NCI-H146 treated with DMSO at 0.1 percent for 48 hours (cell line): Measurements from ENCODE around the gene HS6ST2.

ENCODE experiments used
- DNase-seq: peaks from one replicate; lab custom pipeline; 2025; ENCODE audit not compliant: unreplicated experiment; lab: John Stamatoyannopoulos, UW

Gene HS6ST2

DNA sequence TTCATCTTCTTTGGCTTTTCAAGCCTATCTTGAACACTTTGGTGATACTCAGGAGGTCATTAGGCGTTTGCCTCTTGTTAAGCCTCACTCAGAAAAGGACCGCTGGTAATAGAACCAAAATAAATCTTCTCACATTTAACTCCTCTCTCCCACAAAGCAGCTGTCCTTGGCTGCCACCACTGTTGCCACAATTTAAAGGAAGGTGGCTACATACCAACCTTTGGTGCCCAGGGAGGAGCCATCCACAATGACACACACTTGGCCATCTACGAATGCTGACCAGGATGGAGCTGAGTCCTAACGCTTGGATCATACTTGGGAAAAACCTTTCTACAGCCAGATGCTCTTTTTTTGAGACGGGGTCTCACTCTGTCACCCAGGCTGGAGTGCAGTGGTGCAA lies 210.2 kb downstream of the HS6ST2 start:
- no peak for DNase-seq

DNA sequence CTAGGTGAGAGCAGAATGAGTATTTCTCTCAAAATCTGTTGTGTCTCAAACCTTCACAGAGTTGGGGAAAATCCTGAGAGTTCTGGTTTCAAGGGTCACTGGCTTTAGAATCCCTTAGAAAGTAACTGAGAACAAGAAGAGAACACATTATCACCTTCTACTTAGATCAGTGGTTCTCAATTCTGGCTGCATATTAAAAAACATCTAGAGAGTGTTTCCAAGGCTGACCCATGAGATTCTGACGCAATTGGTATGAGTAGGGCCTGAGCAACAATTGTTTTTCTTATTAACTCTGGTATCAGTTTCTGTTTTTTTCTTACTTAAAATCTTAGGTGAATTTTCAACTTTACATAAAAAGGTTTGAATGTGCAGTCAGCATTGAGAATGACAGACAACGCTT lies 212.8 kb downstream of the HS6ST2 start:
- no peak for DNase-seq

DNA sequence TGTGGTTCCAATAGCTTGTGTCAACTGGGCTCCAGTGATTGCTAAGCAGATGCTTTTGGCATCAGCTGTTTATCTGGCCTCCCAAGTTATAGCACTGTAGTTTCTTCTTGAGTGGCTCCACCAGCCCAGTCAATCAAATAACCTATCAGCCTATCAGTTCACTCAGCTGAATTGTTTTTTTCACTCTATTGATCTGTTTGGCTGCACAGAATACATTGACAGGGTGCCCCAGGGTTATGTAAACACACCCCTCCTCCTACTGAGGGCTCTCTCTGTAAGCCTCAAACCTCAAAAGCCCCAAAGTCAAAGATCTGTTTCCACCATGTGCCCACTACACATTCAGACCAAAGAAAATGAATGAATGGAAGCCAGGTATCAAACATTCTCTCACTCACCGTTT lies 214.0 kb downstream of the HS6ST2 start:
- DNase-seq: no peak

DNA sequence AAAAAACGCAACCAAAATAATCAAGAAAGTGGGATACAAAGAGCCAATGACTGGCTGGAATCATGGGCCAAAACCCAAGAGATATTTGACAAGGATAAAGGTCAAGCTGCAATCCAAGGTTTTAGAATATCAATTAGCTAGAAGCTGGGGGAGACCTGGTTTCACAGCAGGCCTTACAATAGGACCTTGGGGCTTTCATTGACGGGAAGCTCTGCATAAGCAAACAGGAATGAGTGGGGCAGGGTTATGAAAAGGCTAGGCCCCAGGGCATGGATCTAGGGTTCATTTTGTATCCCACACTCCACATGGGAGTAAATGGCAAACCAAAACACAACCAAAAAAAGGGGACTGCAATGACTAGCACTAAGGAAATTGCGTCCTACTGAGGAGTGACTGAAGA lies 215.3 kb downstream of the HS6ST2 start:
- no peak for DNase-seq

DNA sequence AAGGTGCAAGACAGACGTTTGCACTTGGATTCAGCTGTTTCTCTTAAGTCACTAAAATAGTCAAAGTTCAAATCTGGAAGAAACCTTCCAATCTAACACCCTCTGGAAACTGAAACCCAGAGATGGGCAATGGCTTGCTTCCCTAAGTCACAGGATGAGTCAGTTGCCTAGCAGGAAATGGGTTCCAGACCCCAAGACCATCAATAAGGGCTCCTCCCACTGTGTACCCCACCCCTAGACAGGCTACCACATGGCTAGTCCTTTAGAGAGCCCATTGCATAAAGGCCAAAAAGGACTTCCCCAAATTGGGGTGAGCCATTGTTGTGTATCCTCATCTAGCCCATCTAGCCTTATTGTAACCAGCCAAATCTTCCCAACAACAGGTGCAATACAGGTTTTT lies 216.2 kb downstream of the HS6ST2 start:
- DNase-seq: no peak

DNA sequence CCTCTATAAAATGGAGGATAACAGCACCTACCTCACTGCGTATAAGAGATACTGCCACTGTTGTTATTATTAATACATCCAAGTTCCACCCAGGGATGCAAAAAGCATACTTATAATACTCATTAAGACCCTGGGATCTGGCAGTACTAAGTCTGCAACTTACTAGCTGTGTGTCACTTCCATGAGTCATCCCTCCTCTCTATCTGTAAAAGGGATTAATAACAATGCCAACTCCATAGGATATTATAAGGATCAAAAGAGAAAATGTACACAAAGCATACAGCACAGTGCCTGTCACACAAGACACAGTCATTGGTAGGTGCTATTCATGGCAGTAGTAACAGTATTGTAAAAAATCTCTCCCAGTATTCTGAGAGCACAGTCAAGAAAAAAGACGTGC lies 216.7 kb downstream of the HS6ST2 start:
- DNase-seq: no peak

DNA sequence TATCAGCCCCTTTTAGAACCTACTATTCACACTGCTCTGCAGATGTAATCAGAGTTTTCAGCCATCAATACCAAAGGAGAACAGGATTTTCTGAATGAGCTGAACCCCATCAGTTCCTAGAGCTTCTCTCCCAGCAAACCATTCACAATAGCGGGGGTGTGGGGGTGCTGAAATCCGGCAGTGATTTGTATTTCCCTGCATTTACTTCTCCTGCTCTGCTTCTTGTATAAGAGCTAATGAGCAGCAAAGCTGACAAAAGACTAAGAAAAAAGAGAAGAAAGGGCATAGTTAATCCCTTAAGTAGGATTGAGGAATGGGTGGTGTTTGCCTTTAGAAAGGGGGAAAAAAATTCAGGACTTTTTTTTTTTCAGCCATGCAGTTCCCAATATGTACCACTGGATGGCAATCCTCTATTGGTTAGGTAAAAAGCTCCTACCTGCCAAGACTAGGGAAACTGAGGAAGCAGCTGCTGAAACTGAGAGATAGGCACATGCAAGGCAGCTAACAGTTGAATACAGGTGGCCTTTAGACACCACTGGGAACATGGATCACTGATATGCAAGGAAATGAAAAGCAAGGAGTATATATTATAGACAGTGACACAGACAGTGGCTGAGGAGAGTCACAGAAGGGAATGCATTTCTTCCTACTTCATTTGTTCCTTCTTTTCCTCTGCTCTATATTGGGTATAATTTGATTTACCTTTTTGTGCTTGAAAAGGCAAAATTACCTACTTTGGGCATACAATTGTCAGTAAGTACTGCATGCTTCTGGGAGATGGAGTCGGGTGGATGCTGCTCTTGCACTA lies 217.9 kb downstream of the HS6ST2 start:
- DNase-seq: no peak

DNA sequence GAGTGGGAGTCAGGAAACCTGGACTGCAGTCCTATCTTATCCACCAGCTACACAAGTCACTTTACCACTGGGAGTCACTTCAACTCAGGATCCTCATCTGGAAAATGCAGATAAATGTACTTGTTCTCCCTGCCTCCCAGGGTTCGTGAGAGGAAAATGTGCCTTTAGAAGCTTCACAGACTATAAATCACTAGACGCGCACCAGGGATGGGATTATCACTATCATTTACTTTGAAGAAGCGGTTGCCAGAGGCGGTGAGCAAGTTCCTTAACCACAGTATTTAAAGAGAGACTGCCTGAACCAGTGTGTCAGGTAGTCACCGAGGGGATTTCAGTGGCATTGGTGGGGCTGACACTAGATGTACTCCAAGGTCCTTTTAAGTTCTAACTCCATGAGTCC lies 219.5 kb downstream of the HS6ST2 start:
- no peak for DNase-seq

DNA sequence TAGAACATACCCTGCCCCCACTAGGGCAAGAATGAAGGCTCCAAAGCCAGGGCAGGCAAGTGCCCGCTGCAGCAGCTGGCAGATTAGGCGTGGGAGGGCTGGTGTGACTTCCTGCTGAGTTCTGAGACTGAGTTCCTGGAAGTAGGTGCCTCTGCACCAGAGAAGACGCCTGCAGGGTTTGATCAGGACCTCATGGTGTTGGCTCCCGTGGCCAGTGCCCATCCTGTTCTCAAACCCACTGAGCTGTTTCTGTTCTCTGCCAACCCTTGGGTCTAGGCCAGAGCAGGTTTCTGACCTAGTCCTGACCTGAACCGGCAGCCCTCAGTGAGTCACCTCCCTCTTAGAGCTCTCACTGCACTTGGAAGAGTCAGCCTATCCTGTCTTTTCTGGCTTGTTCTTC lies 220.7 kb downstream of the HS6ST2 start:
- DNase-seq: no peak

DNA sequence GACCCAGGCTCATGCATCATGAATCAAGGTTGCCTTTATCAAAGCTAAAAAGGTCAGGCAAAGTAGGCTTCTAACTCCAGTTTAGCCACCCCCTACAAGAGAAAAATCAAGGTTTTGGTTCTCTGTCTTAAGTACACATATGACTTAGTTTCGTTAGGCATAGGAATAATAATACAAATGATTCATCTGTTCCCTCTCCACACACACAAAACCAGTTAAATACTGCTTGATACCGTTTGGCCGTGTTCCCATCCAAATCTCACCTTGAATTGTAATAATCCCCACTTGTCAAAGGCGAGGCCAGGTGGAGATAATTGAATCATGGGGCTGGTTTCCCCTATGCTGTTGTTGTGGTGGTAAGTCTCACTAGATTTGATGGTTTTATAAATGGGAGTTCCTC lies 226.2 kb downstream of the HS6ST2 start:
- no peak for DNase-seq

DNA sequence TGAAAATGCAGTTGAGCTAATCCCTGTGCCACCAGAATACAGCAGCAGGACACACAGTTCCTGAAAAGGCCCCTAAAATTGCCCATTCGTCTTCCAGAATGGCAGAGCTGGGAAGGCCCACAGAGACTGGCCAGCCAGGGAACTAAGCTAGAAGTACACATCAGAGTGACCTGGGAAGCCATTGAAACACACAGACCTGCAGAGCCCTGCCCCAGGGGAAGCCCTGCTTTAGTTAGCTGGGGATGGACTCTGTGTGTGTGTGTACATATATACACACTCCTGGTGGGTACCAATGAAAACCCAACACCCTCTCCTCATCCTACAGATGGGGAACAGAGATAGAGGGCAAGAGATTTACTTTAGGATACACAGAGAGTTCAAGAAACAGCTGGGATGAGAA lies 227.7 kb downstream of the HS6ST2 start:
- no peak for DNase-seq

DNA sequence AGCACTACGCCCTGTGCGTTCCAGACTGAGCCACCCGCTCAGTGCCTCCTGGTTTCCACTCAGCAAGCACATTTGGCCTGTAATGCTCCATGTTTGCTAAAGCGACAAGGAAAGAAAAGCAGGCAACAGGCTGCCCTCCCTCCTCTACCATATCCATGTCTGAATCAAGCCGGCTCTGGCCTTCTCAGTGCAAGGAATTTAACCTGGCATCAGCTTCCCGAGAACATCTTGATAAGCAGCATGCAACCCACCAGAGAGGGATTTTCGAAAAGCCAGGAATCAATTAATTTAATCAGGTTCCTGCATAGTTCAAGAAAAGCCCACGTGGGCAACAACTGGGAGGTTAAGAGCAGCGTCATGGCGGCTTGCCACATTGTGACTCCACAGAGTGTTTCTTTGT lies 228.2 kb downstream of the HS6ST2 start:
- DNase-seq: no peak

DNA sequence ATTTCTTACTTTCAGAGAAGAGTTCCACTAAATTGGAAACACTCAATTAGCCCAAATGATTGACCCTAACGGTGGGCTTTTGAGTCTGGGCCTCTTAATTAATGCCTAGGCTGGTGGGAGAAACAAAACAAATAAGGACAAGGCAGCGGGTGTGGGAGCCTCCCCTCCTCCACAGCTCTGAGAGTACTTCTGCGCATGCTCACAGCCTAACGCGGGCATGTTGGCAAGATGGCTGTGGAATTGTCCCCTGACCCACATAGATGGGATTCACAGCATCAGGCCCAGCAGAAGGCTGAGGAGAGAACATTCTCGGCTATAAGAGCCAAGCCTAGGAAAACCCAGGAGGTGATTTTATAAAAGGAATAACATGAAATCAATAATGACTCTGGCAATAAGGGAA lies 230.1 kb downstream of the HS6ST2 start:
- DNase-seq: no peak

DNA sequence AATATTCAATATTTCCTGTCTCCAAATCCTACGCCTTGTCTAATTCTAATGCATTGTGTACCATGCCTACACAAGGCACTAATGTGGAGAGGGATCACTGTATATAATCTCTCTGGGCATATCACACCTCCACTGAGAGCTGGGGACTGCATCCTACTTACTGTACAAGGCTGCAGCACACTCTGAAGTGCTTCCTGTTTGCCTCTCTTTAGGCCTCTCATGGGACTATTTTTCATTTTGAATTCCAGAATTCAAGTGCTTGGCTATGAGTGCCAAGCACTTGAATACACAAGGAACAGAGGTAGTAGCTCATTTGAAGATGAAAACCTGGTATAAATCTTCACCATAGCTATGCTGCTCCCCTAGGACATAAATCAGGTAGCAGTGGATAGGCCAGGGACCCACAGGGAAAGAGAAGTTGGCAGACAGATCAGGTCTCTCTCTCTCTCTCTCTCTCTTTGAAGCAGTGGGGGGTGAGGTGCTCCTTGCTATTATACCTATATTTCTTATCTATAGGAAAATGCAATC lies 239.9 kb downstream of the HS6ST2 start:
- no peak for DNase-seq

DNA sequence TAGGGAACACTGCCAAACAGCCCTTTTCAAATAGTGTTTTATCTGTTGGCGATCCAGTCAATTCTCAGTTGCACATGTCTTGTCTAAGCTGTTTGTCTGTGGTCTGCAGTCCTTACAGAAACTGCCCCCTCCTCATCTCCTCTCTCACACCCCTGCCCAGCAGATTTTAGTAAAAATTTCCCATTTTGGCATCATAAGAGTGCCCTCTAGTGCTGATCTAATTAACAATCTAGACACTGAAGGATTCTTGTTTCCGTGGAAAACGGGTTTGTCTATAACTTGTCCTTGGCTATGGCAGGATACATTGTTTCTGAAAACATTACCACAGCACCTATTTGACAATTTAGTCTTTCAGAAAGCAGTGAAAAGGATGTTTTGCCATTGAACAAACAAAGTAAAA lies 242.4 kb downstream of the HS6ST2 start:
- peak; percentile 1 for DNase-seq

DNA sequence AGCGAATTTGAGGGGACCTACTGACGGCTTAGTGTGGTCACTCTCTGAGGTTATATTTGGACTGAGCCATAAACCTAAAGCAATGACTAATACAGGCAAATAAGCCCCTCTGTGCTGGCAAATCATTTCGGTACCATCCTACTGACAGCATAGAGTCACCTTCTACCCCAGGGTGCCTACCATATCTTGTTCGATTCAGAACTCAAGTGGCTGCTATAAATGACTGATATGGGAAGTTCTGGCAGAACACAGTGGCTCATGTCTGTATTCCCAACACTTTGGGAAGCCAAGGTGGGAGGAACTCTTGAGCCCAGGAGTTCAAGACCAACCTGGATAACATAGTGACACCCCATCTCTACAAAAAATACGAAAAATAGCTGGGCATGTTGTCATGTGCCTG lies 243.5 kb downstream of the HS6ST2 start:
- no peak for DNase-seq

DNA sequence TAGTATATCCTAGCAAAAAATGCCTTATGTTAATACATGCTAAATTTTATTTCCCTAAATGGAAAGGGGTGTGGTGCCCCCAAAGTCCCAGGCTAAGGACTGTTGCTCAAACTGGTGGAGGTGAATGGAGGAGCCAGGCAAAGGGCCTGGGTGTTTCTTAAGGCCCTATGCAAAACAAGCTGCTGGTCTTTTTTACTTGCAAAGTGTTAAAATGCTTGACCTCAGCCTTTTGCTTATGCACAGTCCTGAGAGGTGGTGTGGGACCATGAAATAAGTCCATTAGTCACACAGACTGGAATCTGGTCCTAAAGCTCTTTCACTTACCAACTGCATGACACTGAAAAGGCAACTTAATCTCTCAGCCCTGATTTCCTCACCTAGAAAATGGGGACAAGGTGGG lies 246.1 kb downstream of the HS6ST2 start:
- no peak for DNase-seq

DNA sequence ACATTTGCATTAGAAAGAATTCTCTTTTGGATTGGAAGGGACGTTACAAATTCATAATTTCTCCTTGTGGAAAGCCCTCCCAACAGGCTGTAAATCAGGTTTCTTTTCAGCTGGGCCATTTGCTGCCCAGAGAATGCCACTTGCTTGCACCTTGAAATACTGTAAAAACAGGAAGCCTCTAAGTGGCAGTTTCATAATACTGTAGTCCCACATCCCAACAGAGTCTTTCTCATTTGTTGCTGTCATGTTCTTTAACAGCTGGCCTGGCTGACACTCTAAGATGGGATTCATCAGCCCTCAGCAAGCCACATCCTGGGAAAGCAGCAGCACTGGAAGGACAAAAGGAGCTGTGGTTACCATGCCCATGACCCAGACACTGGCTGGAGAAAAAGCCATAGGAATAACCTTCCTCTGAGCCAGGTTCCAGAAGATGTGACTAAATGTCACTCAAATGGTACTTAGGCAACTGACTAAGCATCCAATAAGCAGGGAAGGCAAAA lies 247.7 kb downstream of the HS6ST2 start:
- no peak for DNase-seq

DNA sequence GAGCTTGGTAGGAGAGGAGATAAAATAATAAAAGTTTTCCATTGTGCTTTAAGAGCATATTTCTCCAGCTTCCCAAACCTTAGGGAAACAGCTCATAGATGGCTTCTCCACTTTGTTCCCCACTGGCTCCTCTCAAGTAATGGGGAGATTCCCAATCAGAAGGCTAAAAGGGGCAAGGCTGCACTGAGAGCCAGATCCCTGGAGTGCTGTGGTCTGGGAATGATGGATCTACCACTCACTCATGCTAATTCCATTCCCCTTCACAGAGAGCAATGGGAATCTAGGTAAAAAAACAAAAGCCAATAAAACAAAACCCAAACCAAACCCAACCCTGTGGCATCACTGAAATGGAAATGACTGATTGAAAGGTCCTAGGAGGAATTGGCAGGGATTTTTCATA lies 249.9 kb downstream of the HS6ST2 start:
- no peak for DNase-seq

DNA sequence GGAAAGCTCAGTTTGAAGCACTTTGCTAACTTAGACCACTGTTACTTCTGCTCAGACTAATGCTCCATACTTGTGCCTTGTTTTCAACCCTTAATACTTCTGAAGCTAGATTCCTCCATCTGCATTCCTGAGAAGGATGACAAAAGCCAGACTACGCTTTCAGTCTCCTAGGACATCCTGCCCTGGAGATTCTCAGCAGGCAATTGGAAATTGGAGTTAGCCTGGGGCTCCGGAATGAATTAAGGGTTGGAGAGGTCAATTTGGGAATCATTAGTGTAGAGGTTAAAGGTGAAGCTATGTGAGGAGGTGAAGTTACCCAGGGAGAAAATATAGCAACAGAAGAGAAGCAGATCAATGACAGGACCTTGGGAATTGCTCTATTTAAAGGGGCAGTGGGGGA lies 253.7 kb downstream of the HS6ST2 start:
- no peak for DNase-seq

DNA sequence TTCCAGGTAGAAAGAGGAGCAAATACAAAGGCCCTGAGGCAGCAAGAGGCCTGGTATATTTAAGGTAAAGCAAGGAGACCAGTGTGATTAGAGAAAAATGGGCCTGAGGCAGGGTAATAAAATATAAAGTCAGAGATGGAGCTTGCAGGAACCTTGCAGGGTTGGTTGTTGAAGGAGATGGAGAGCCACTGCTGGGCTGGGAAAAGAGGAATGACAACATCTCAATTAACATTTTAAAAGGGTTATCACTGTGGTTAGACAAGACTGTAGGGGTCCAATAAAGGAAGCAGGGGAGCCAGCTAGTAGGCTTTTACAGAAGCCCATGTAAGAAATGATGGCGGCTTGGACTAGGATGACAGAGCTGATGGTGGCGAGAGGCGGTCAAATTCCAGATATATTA lies 264.0 kb downstream of the HS6ST2 start:
- no peak for DNase-seq

DNA sequence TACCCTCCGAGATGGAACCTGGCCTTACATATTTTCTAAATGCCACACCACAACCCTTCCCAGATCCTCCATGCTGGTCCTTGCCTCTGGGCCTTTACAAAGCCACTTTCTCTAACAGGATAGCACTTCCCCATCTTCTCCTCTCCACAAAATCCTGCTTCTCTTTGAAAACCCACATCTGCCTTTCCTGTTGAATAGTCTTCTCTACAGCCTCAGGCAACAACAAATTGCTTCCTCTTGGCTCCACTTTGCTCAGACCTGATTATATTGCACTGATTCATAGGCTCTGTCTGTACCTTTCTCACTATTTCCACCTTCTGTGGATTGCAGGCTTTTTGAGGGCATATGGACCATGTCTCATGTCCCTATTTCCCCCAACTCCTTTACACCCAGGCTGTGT lies 265.9 kb downstream of the HS6ST2 start:
- DNase-seq: no peak

DNA sequence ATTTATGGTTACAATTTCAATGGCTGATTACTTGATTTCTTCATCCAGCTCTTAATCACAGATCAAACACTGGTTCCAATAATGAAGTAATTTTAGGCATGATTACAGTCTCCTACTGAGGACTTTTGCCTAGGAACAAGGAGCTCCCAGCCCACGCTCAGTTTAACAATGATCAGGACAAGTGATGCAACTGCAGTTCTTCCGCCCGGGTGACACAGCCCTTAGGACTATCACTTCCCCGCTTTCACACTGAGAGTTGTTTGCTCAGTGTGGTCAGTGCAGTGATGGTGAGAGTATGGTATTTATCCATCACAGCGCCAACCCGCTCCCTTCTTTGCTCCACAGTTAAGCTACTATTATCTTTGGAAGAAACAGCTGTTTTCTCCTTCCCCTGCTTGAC lies 266.4 kb downstream of the HS6ST2 start:
- DNase-seq: no peak
